SK-N-MC (cell line): ENCODE data around the gene KIF16B.

Experiments
- EZH2 ChIP-seq: fragments of 200-600 bp; sonication (generic); IDR thresholded peaks from one replicate; pipeline ENCODE4 v1.6.1; 2017; ENCODE audit warnings: antibody characterized with exemption
- POLR2AphosphoS5 ChIP-seq: IDR thresholded peaks from 2 replicates; pipeline ENCODE4 v1.6.1; 2012; ENCODE audit warnings: mild to moderate bottlenecking, low read depth, low read length, borderline replicate concordance

- TF ChIP-seq POLR2AphosphoS5 = no peak
- no peak for TF ChIP-seq EZH2
Measured at GRCh38 chr20:16346956-16347355, 226.3 kb downstream of the KIF16B start.
